Peyer's patch (tissue), 4 donors: ENCODE measurements around the gene SP6.

Experiments used
- POLR2A ChIP-seq, 2 donors: fragments of 450-650 bp; IDR thresholded peaks; one replicate each; pipeline ENCODE4 v1.5.1; 2017; ENCODE audit warnings: antibody characterized with exemption in 2 of 2, mild to moderate bottlenecking in 2 of 2, moderate library complexity in 2 of 2
- TF ChIP-seq, protein P1 (sequence below), 6 experiments: fragments of 450-650 bp in 4 of 6; fragments of 200-600 bp in 2 of 6; sonication (generic) in 1 of 6; IDR thresholded peaks; one replicate each; pipeline ENCODE4 v1.5.1; 2017 to 2019; ENCODE audit warnings: antibody characterized with exemption in 6 of 6, mild to moderate bottlenecking in 3 of 6, moderate library complexity in 1 of 6

DNA sequence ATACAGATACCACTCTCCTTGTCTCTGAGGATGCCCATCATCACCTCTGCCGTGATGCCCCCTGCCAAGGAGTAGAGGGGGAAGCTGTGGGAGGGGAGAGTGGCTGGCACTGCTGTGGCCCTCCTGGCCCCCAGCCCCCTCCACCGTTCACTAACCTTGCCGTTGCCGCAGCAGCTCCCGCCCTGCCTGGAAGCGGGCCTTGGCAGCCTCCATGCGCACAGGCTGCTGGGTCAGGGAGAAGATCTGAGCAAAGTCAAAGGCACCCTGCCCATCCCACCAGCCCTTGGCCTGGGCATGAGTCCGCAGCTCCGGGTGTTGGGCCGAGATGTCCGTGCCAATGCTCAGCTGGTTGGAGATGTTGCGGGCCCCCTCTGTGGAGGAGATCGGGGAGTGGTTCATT, 12.3 kb downstream of the SP6 start:
- no peak for TF ChIP-seq POLR2A (IDR thresholded peaks at IDR 0.05)
- TF ChIP-seq, protein P1, sequence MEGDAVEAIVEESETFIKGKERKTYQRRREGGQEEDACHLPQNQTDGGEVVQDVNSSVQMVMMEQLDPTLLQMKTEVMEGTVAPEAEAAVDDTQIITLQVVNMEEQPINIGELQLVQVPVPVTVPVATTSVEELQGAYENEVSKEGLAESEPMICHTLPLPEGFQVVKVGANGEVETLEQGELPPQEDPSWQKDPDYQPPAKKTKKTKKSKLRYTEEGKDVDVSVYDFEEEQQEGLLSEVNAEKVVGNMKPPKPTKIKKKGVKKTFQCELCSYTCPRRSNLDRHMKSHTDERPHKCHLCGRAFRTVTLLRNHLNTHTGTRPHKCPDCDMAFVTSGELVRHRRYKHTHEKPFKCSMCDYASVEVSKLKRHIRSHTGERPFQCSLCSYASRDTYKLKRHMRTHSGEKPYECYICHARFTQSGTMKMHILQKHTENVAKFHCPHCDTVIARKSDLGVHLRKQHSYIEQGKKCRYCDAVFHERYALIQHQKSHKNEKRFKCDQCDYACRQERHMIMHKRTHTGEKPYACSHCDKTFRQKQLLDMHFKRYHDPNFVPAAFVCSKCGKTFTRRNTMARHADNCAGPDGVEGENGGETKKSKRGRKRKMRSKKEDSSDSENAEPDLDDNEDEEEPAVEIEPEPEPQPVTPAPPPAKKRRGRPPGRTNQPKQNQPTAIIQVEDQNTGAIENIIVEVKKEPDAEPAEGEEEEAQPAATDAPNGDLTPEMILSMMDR (IDR thresholded peaks at IDR 0.05): no peak
